Dermis microvascular lymphatic vessel endothelial cell (primary cell): Measurements from ENCODE around the gene SFTPB. TPM values are rescaled to one million over a fixed set of nuclear protein-coding genes. Genes with fewer than 3 reads are reported as not detected.
"Not testable (repeated sequence)": the region's sequence is repeated elsewhere in the genome, so short reads cannot be mapped to it uniquely, and the experiment has no call there.

Experiments
- DNase-seq, 2 donors: peaks; one replicate each; pipeline versions ENCODE4 v3.0.0 to v3.0.0-alpha.2; 2010; ENCODE audit warnings: low read depth in 2 of 2
- total RNA-seq: library from RNA; depleted of rRNA; stranded (reverse); fragments of >200 nt; gene quantifications from 2 replicates; pipeline ENCODE4 v1.2.1, GENCODE V29; 2014

The SFTPB gene
- total RNA-seq = not detected in 2 replicates

DNA sequence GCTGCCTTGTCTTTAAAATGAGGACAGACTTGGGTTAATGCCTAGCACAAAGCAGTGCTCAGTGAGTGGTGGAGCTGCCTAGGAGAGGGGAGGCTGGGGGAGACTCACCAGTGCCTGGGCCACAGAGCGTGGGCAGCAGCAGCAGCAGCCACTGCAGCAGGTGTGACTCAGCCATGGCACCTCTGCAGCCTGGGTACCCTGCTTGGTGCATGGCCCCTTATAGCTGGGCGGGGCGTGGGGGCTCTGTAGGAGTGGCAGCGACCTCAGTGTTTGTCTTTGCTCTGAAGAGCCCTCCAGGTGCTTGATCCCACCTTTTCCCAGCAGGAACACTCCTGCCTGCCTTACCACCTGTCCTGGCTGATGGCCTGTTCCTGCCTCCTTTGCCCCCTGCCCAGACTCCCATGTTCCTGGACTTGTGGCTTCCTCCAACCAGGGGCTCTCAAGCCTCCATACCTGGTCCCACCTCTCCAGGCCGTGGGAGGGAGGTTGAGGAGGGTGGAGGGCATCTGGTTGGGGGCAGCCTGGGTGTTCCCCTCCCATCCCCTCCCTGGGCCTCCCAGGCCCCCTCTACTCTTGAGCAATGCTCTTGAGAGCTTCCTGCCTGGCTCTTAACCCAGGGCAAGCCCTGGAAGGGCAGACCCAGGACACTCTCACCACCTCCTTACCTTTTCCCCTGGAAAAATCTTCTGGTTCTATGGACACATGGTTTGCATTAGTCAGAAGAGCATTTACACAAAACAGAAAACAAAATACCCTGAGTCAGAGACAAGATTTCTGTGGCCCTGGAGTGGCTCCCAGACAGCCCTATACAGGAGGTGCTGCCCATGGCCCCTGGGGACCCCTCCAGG lies at the start of gene SFTPB:
SFTPB (minus strand) TSS at position 191 of the 848 bp plus-strand sequence; CDS start at position 175, 16 bp downstream.
- DNase-seq = no peak

GRCh38 chr2:85717308-85718008 lies 49.5 kb upstream of the SFTPB start:
- no peak for DNase-seq

GRCh38 chr2:85716346-85716914 lies 48.4 kb upstream of the SFTPB start:
- no peak for DNase-seq

DNA sequence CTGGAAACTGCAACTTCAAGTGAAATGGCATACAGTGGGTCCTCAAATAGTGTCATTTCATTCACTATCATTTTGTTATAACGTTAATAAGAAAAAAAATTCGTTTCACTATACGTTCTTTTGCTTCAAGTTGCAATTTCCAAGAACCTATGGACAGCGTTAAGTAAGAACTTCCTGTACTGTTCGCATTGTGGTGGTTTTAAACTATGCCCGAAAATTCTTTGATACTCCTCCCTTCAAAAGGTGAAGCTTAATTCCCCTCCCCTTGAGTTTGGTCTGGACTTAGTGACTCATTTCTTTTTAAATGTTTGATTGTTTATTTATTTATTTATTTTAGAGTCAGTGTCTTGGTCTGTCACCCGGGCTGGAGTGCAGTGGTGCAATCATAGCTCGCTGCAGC lies 46.8 kb upstream of the SFTPB start:
- no peak for DNase-seq

DNA sequence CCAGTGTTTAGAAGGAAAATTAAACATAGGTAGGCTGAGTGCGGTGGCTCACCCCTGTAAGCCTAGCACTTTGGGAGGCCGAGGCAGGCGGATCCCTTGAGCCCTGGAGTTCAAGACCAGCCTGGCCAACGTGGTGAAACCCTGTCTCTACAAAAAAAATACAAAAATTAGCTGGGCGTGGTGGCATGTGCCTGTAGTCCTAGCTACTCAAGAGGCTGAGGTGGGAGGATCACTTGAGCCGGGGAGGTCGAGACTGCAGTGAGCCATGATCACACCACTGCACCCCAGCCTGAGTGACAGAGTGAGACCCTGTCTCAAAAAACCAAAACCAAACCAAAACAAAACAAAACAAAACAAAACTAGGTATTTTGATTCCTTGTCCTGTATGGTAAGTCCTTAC lies 46.4 kb upstream of the SFTPB start:
- DNase-seq = not testable (repeated sequence)

- DNase-seq = no peak
These were observed 45.8 kb upstream of the SFTPB start for GRCh38 chr2:85713836-85714235.

DNA sequence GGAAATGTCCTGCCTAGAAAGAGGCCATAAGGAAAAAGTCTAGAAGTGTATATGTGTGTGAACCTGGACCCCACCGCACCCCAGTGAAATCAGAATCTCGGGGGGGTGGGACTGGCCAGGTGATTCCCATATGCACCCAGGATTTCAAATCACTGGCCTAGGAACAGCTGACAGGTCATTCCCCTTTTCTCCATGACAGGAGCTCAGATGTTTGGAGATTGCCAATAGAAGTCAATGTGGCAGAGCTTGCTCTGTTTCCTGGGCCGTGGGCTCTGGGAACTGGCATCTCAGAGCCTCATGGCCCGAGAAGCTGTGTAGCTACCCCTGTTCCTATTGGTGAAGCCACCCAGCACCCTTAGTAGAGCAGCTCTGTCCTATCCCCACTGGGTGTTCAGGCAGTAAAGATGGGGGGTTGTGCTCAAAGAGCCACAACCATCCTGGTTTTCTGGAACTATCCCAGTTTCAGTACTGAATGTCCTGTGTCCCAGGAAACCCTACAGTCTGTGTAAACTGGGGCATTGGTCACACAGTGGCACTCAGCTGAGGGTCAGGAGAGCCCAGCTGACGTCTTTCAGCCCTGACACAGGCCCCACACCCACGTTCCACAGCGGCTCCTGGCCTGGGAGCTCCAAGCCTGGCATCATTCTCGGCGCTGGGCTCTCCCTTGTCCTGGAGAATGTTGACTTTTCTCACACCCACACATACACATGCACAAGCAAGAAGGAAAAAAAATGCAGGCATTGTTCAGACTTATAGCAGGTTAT lies 45.0 kb upstream of the SFTPB start:
- no peak for DNase-seq

GRCh38 chr2:85712336-85712735 lies 44.3 kb upstream of the SFTPB start:
- DNase-seq = no peak

GRCh38 chr2:85711578-85712060 lies 43.6 kb upstream of the SFTPB start:
- DNase-seq = no peak

DNA sequence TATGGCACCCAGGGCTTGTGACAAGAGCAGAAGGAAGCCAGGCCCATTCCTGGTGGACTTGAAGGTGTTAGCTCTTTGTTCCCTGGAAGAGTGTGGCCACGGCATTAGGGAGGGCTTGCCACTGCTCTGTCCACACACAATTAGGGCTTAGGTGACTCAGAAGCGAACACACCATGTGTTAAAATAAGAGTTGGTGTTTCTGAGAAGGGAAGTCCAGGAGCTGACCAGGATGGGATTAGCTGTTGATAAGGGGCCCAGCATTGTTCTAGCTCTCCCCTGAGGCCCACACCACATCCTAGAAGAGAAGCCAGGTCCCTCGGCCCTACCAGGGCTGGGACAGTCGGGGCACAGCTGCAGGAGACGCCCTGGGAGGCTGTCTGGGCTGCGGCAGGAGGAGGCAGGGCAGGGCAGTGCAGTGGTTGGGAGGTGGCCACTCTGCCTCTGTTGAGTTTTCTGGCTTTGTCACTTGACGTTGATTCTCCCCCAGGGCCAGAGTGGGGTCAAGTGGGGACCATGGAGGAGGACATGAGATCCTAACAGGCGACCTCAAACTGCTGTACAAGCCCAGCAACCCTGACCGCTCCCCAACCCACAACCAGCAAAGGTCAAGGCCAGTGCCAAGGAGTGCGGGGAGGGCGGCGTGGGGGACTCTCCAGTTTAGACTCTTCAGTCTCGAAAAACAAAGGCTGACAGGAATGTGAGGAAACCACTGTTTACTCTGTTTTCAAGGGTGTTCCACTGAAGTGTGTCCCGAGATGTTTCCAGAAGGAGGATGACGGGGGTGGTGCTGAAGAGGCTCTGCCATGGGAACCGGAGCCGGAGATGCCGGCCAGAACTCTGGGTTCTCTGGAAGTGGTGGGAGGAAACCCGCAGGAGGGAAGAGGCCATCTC lies 42.9 kb upstream of the SFTPB start:
- DNase-seq = peak in 1 of 2 donors; percentile 55

DNA sequence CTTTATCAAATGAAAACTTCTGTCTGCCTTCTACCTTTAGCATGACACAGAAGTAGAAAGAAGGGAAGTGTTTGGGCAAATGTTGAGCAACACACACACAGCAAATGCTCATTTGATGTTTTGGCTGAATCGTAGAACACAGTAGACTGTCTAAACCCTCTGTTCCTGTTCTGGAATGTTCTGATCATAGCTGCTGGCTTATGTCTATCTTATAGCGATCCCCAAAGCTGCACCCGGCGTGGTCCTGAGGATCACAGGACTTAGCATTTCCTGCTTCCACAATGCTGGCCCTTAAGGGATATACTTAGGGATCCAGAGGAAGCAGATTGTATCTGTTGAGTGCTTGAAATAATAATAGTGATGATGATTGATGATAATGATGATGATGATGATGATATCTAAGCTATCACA lies 41.4 kb upstream of the SFTPB start:
- peak in 1 of 2 donors; percentile 20 for DNase-seq

DNA sequence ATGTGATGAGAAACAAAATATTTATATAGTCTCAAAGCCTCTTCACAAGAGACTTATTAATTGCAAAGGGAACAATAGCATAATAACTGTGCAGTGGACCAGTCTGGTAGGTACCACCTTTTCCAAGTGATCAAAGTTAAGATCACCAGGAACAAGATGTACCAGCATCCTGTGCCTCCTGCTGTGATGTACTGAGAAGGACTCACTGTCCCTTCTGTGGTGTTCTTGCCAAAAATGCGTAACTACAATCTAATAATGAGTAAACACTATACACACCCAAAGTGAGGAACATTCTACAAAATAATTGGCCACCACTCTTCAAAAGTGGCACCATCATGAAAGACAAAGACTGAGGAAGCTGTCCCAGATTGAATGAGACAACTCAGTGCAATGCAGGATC lies 40.6 kb upstream of the SFTPB start:
- no peak for DNase-seq

DNA sequence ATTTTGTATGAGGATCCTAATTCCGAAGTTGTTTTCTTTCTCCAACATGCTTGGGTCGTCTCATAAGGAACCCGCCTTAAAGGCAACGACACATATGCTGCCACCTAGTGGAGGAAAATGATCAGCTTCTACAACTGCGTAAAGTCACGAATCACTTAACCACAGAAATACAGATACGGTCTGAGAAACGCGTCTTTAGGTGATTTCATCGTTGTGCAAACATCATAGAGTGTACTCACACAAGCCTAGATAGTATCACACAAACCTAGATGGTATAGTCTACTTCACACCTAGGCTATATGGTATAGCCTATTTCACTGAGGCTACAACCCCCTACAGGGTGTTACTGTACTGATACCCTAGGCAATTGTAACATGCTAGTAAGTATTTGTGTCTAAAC lies 39.3 kb upstream of the SFTPB start:
- DNase-seq = peak; percentile 45 to 81

DNA sequence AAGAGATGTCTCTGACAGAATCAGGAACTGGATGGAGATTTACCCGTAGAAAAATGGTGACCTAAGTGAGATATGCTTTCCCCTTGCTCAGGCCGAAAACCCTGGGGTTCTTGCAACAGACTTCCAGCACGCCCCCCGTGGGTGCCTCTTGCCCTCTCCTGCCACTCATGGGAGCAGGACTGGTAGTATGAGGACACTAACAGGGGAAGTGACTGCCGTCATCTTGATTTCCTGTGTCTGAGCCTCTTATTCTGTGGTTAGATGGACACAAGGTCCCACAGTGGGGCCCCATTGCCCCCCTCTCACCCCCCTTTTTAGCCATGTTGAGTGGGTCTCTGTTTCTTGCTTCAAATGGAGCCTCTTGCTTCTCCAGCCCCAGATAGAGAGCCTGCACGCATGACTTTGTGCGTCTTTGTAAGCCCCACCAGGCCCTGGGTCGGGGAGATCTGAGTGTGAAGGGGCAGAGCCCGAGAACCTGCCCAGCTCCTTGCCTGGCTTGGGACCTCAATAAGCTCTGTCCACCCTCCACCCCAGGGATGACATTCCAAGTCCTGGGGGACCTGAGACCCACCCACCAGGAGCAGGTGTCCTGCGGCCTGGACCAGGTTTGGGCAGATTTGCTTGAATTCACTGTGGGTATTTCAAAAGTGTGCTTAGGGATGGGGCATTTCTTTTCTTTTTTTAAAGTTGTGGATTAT lies 38.7 kb upstream of the SFTPB start:
- DNase-seq = no peak

DNA sequence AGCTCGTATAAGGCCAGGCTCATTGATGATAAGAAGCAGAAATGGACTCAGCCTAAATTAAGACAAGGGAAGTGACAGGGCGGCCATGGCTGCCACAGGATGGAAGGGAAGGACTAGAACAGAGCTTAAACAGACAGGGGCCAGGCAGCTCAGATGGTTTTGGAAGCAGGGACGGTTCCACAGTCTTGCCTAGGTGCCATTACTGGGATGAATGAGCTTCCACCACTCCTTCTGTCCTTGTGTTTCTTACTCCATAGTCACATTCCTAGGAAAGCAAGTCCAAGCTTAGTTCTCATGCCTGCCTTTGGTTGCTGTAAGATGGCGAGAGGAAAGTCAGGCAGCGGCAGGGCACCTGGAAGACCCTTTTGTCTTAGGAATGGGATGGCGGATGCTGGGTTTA lies 38.1 kb upstream of the SFTPB start:
- no peak for DNase-seq

DNA sequence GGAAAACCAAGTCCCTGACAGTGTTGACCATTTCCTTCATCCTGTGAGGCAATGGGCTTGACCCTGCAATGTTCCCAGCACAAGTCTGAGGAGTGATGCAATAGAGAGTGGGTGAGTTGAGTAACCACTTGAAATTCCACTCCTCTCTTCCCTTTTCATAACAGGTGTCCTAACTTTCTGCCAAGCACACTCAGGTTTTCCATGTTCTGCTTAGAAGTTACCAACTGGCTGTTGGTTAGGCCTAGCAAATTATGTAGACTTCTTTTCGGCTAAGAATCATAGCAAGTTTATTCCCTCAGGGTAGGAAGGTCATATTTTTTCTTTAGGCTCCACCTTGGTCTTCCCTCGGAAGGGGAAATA lies 37.7 kb upstream of the SFTPB start:
- DNase-seq = peak; percentile 31 to 42

- no peak for DNase-seq
These were observed 37.0 kb upstream of the SFTPB start for GRCh38 chr2:85704800-85705679.

DNA sequence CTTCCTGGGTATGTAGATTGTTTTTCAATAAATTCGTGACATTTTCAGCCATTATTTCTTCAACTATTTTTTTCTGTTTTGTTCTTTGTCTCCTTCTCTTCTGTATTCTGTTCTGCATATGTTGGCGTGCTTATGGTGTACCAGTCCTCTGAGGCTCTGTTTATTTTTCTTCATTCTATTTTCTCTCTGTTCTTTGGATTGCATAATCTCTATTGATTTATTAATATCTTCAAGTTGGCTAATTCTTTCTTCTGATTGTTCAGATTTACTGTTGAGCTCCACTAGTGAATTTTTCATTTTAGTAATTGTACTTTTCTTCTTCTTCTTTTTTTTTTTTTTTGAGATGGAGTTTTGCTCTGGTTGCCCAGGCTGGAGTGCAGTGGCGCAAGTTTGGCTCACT lies 36.0 kb upstream of the SFTPB start:
- DNase-seq = no peak

- DNase-seq = no peak
These were observed 35.3 kb upstream of the SFTPB start for GRCh38 chr2:85703329-85703728.
